Adrenal gland (tissue), 5 donors: Measurements from ENCODE around the gene DAPP1.

Experiments
- CTCF ChIP-seq, 6 experiments: fragments of 450-650 bp in 4 of 6; fragments of 200-600 bp in 2 of 6; sonication (generic) in 1 of 6; IDR thresholded peaks; 1 replicate in 5 of 6; 2 replicates in 1 of 6; pipeline versions ENCODE4 v1.5.1 to v1.8.0; 2016 to 2021; ENCODE audit warnings: antibody characterized with exemption in 6 of 6, mild to moderate bottlenecking in 2 of 6, moderate library complexity in 1 of 6
- POLR2A ChIP-seq, 2 donors: fragments of 450-650 bp; IDR thresholded peaks; one replicate each; pipeline ENCODE4 v1.6.1; 2017; ENCODE audit warnings: antibody characterized with exemption in 2 of 2, mild to moderate bottlenecking in 2 of 2, moderate library complexity in 1 of 2
- donor health status: DM: no; HTN: no; CAD: no.

GRCh38 chr4:99832758-99833157, 16.1 kb downstream of the DAPP1 start:
- no peak for TF ChIP-seq CTCF (IDR thresholded peaks at IDR 0.05)
- TF ChIP-seq POLR2A (IDR thresholded peaks at IDR 0.05) = no peak
